ENCODE data around the gene APOA1.

GRCh38 chr11:116836632-116836991 lies 810 bp downstream of the APOA1 start:
- TF ChIP-seq TAF1 (IDR thresholded peaks at IDR 0.05; ENCODE audit: borderline replicate concordance, low read depth, low read length) (no peak), POLR2AphosphoS5 (IDR thresholded peaks at IDR 0.05; ENCODE audit: low read depth, low read length) (no peak)

Measured in GM12892 (cell line).